Measurements from ENCODE around the gene UBE2J2. TPM values are rescaled to one million over a fixed set of nuclear protein-coding genes. Genes with fewer than 3 reads are reported as not detected.

Gene UBE2J2
- total RNA-seq, 4 donors from 2014 or later: 31.3 to 42.3 (median 38.3) TPM

GRCh38 chr1:1204998-1205768 is 68.5 kb downstream of the UBE2J2 start:
- Histone ChIP-seq H3K9me3 (no peaks in the 10 kb centered on the region), H3K4me1 (peaks cover 5 to 6% of the 10 kb centered on the region in 2 donors), H3K27ac (no peak overlapping the region), H3K27me3 (peaks cover 25 to 46% (median 38%) of the 10 kb centered on the region in 3 donors), H3K4me3 (no peak overlapping the region), H3K36me3 (no peaks in the 10 kb centered on the region)
- ATAC-seq (no peak), DNase-seq (no peak)
- in situ Hi-C loops (cut with MboI; ENCODE audit: low sequenced_read_pairs in 4 of 4) (no loop called here), intact Hi-C loops (cut with DNase I; ENCODE audit: low total_unique reads) (loop anchor here (10.0 kb wide), 1 partner anchor 70 kb away; no protein-coding TSS in a partner anchor)
- TF ChIP-seq CTCF (IDR thresholded peaks at IDR 0.05 in 4 of 5, conservative IDR thresholded peaks at IDR 0.05 in 1 of 5): no peak
- TF ChIP-seq POLR2A (IDR thresholded peaks at IDR 0.05): no peak

- no peak for ATAC-seq
- in situ Hi-C loops (cut with MboI; ENCODE audit: low sequenced_read_pairs in 4 of 4): no loop called here
- H3K4me1 ChIP-seq: peaks cover 5 to 6% of the 10 kb centered on the region in 2 donors
- H3K4me3 ChIP-seq: no peak overlapping the region
- DNase-seq: no peak
- TF ChIP-seq CTCF (IDR thresholded peaks at IDR 0.05 in 4 of 5, conservative IDR thresholded peaks at IDR 0.05 in 1 of 5) (no peak), POLR2A (IDR thresholded peaks at IDR 0.05) (no peak)
- intact Hi-C loops (cut with DNase I; ENCODE audit: low total_unique reads): loop anchor here (10.0 kb wide), 1 partner anchor 70 kb away; no protein-coding TSS in a partner anchor
- H3K27me3 ChIP-seq: peaks cover 31 to 46% (median 38%) of the 10 kb centered on the region in 3 donors
- no peaks in the 10 kb centered on the region for H3K36me3 ChIP-seq
- no peak overlapping the region for H3K27ac ChIP-seq
- no peaks in the 10 kb centered on the region for H3K9me3 ChIP-seq
Measured at GRCh38 chr1:1204425-1204920, 69.2 kb downstream of the UBE2J2 start.

Small RNA genes lying within 50 kb of the gene (microRNA-seq; reads per million reads assigned to microRNA genes)
- gene MIR6726 (ENCODE audit: borderline replicate concordance in 2 of 2) (0 to 1.7 reads per million in 2 donors), gene MIR6727 (ENCODE audit: borderline replicate concordance in 2 of 2) (0 to 1.2 reads per million in 2 donors)

Other genes starting within 250 kb of the UBE2J2 start
- gene RNF223, start 199.5 kb downstream of the UBE2J2 start, total RNA-seq: not detected
- gene C1orf159, start 157.8 kb downstream of the UBE2J2 start, total RNA-seq: 1 to 10 TPM; 2.8 to 6.4 (median 5.3) TPM
- under 1 TPM in 2 of 4 donors, not detected in 2; 0.13 to 0.16 TPM for gene TTLL10, start 100.0 kb downstream of the UBE2J2 start, total RNA-seq
- not detected for gene TNFRSF18, start 67.3 kb downstream of the UBE2J2 start, total RNA-seq
- gene TNFRSF4, start 59.7 kb downstream of the UBE2J2 start, total RNA-seq: 1 to 10 TPM in 1 of 4 donors, under 1 TPM in 2, not detected in 1; 0.42 to 2.1 (median 0.46) TPM
- 10 to 100 TPM; 51.0 to 94.2 (median 79.4) TPM for gene SDF4, start 41.9 kb downstream of the UBE2J2 start, total RNA-seq
- 10 to 100 TPM in 3 of 4 donors, 1 to 10 TPM in 1; 8.5 to 32.8 (median 20.6) TPM for gene B3GALT6, start 41.6 kb downstream of the UBE2J2 start, total RNA-seq
- gene C1QTNF12, start 27.1 kb downstream of the UBE2J2 start, total RNA-seq: 1 to 10 TPM in 1 of 4 donors, not detected in 3; 2.7 TPM
- gene SCNN1D, start 6.6 kb upstream of the UBE2J2 start, total RNA-seq: under 1 TPM in 3 of 4 donors, not detected in 1; 0.19 to 0.91 (median 0.66) TPM
- 10 to 100 TPM; 18.4 to 31.9 (median 25.8) TPM for gene ACAP3, start 34.1 kb upstream of the UBE2J2 start, total RNA-seq
- gene PUSL1, start 34.7 kb upstream of the UBE2J2 start, total RNA-seq: 10 to 100 TPM in 2 of 4 donors, 1 to 10 TPM in 2; 6.2 to 13.1 (median 9.5) TPM
- 10 to 100 TPM; 74.0 to 94.4 (median 84.7) TPM for gene INTS11, start 50.8 kb upstream of the UBE2J2 start, total RNA-seq
- 10 to 100 TPM; 22.7 to 64.9 (median 34.0) TPM for gene CPTP, start 50.9 kb upstream of the UBE2J2 start, total RNA-seq
- under 1 TPM in 2 of 4 donors, not detected in 2; 0.20 to 0.44 TPM for gene TAS1R3, start 57.4 kb upstream of the UBE2J2 start, total RNA-seq
- gene DVL1, start 75.6 kb upstream of the UBE2J2 start, total RNA-seq: 100 to 1,000 TPM; 196 to 311 (median 258) TPM
- gene MXRA8, start 84.7 kb upstream of the UBE2J2 start, total RNA-seq: 10 to 100 TPM; 13.9 to 41.9 (median 34.2) TPM
- 100 to 1,000 TPM; 165 to 450 (median 234) TPM for gene AURKAIP1, start 101.4 kb upstream of the UBE2J2 start, total RNA-seq
- gene CCNL2, start 125.5 kb upstream of the UBE2J2 start, total RNA-seq: 10 to 100 TPM; 35.0 to 91.1 (median 43.7) TPM
- gene MRPL20, start 133.4 kb upstream of the UBE2J2 start, total RNA-seq: 100 to 1,000 TPM; 167 to 260 (median 203) TPM
- 1 to 10 TPM in 3 of 4 donors, under 1 TPM in 1; 0.16 to 1.8 (median 1.3) TPM for gene ANKRD65, start 147.4 kb upstream of the UBE2J2 start, total RNA-seq
- 1 to 10 TPM; 2.1 to 8.3 (median 6.0) TPM for gene VWA1, start 161.8 kb upstream of the UBE2J2 start, total RNA-seq
- gene ATAD3C, start 175.8 kb upstream of the UBE2J2 start, total RNA-seq: under 1 TPM in 1 of 4 donors, not detected in 3; 0.07 TPM
- gene ATAD3B, start 197.9 kb upstream of the UBE2J2 start, total RNA-seq: 1 to 10 TPM; 3.5 to 7.1 (median 5.9) TPM
- 10 to 100 TPM; 22.9 to 47.9 (median 35.6) TPM for gene ATAD3A, start 238.3 kb upstream of the UBE2J2 start, total RNA-seq

All from gastrocnemius medialis (tissue), 4 donors.